HUES48 (cell line): ENCODE data around the gene SMC2.

ENCODE experiments used
- H3K27ac ChIP-seq: one replicate; pipeline ENCODE4 v1.7.0; 2013; ENCODE audit warnings: low read depth, low read length, inconsistent platforms
- H3K27me3 ChIP-seq: 2 replicates; pipeline ENCODE4 v1.6.1; 2013; ENCODE audit warnings: mild to moderate bottlenecking, low read length; ENCODE audit not compliant: control insufficient read depth, insufficient read depth
- H3K36me3 ChIP-seq: 2 replicates; pipeline ENCODE4 v1.6.1; 2013; ENCODE audit warnings: low read length; ENCODE audit not compliant: control insufficient read depth, insufficient read depth
- H3K4me1 ChIP-seq: 2 replicates; pipeline ENCODE4 v1.6.1; 2013; ENCODE audit warnings: mild to moderate bottlenecking, low read length; ENCODE audit not compliant: control insufficient read depth, insufficient read depth
- H3K4me3 ChIP-seq: 2 replicates; pipeline ENCODE4 v1.5.1; 2013; ENCODE audit warnings: mild to moderate bottlenecking, low read depth, low read length
- H3K9ac ChIP-seq: 2 replicates; pipeline ENCODE4 v1.6.1; 2013; ENCODE audit warnings: mild to moderate bottlenecking, low read depth, low read length, moderate library complexity
- H3K9me3 ChIP-seq: 2 replicates; pipeline ENCODE4 v1.6.1; 2013; ENCODE audit warnings: low read length; ENCODE audit not compliant: control insufficient read depth, insufficient read depth

The SMC2 gene

DNA sequence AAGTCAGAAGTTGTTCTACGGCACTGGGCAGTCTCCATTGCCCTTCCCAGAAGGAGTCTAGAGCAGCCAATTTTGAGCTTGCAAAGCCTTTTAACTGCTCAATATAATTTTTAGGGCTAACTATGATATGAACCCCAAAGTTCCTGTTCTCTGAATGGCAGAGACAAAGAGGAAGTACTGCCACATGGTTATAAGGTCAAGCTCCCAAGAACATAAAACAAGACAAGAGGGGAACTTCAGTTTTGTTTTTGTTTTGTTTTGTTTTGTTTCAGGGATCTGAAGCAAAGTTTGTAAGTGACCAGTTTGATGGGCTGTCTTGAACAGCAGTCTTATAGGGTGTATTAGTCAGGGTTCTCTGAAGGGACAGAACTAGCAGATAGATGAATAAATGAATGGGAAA, 11.9 kb upstream of the SMC2 start:
- no peak overlapping the region for H3K27ac ChIP-seq
- H3K4me1 ChIP-seq: peaks cover 5% of the 10 kb centered on the region; the same call in 1 of the 2 replicates
- no peaks in the 10 kb centered on the region for H3K36me3 ChIP-seq
- no peaks in the 10 kb centered on the region for H3K27me3 ChIP-seq
- H3K9ac ChIP-seq: no peak overlapping the region
- peaks cover 19% of the 10 kb centered on the region for H3K9me3 ChIP-seq
- H3K4me3 ChIP-seq: no peak overlapping the region

DNA sequence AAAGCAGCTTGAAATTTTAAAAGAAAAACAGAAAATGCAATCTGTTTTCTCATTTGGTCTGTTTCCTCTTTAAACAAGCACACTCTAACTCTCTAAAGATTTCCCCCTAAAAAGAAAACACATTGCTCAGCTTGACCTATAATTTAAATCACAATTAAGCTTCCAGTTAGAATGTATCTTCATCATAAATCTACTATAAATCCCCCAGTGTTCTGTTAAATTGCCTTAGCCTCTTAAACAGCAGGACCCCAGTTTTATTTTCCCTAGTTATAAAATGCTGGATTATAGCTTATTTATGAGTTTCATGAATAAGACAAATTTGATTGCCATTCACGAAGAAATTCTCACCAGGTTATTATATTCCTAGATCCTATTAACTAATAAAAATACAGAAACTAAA, 8.6 kb upstream of the SMC2 start:
- no peak overlapping the region for H3K4me3 ChIP-seq
- no peak overlapping the region for H3K27ac ChIP-seq
- no peak overlapping the region for H3K9ac ChIP-seq

DNA sequence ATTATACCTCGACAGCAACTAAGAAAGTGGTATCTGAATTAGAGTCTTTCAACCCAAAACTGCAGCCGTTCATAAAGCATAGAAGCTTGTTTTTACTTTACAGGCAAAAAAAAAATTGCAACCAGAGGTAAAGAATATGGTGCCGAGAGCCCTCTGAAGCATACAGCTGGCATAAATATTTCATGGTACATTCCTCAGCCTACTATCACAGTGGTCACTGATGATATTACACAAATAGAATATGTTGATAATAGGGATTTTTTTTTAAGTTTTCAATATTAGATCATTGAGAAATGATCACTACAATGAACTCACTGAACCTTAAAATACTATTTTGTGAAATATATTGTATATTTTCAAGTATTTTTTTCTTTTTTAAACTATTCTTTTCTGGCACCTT, 6.2 kb upstream of the SMC2 start:
- H3K9me3 ChIP-seq: no peaks in the 10 kb centered on the region
- H3K4me1 ChIP-seq: peaks cover 8% of the 10 kb centered on the region
- no peak overlapping the region for H3K9ac ChIP-seq
- H3K27ac ChIP-seq: no peak overlapping the region
- H3K27me3 ChIP-seq: no peaks in the 10 kb centered on the region
- no peak overlapping the region for H3K4me3 ChIP-seq
- H3K36me3 ChIP-seq: no peaks in the 10 kb centered on the region

More for the DNA sequence above, 8.6 kb upstream of the SMC2 start:
- H3K27me3 ChIP-seq: no peaks in the 10 kb centered on the region
- no peaks in the 10 kb centered on the region for H3K36me3 ChIP-seq
- H3K4me1 ChIP-seq: peaks cover 5% of the 10 kb centered on the region; the same call in 1 of the 2 replicates
- peaks cover 9% of the 10 kb centered on the region; the same call in 1 of the 2 replicates for H3K9me3 ChIP-seq

DNA sequence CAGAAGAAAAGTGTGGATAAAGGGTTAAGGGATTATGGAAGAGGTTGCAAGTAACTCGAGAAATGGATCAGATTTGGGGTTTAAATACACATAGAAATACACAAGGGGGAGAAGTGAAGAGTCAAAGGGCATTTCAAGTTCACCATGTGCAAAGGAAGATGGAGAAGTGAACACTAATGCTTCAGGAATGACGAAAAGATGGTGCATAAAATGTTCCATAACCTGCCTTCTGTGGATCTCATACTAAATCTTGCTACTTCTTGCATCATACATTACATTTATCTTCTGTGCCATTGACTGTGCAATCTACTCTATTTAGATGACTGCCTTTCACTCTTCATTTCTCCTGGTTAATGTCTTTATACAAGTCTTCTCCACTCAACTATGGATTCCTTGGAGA, 5.7 kb upstream of the SMC2 start:
- Histone ChIP-seq H3K27ac (no peak overlapping the region), H3K4me3 (no peak overlapping the region), H3K36me3 (no peaks in the 10 kb centered on the region), H3K4me1 (peaks cover 11% of the 10 kb centered on the region), H3K27me3 (no peaks in the 10 kb centered on the region), H3K9ac (no peak overlapping the region), H3K9me3 (no peaks in the 10 kb centered on the region)

DNA sequence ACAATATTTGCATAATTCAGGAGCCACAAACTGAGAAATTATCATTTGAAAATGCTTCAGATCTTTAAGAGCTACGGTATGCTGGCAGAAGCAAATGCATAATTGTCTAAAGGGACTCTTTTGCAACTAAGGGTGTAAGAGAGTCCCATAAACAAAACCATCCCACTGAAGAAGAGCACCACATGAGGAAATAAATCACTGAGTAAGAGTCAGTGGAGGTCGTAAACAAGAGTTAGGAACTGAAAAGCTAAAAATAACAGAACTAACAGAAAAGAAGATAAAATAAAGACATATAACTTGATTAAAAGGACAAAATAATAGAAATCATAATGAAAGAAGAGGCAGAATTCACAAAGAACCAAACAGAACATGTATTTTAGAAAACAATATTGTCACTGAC, 3.5 kb upstream of the SMC2 start:
- no peak overlapping the region for H3K27ac ChIP-seq
- no peaks in the 10 kb centered on the region for H3K9me3 ChIP-seq
- H3K36me3 ChIP-seq: no peaks in the 10 kb centered on the region
- no peak overlapping the region for H3K9ac ChIP-seq
- no peaks in the 10 kb centered on the region for H3K27me3 ChIP-seq
- H3K4me3 ChIP-seq: no peak overlapping the region
- H3K4me1 ChIP-seq: peaks cover 7% of the 10 kb centered on the region

DNA sequence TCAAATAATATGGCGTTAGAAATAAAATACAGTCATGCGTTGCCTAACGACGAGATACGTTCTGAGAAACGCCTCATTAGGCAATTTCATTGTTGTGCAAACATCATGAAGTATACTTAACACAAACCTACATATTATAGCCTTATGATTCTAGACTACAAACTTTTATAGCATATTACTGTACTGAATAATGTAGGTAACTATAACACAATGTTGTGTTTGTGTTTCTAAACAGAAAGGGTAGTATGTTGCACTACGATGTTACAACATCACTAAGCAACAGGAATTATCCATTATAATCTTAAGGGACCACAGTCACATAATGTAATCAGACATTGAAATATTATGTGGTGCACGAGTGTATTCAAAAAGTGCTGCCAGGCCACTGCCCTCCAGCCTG, 3.0 kb upstream of the SMC2 start:
- no peaks in the 10 kb centered on the region; the same call in 1 of the 2 replicates for H3K36me3 ChIP-seq
- H3K27me3 ChIP-seq: no peaks in the 10 kb centered on the region
- H3K27ac ChIP-seq: no peak overlapping the region
- peaks cover 7% of the 10 kb centered on the region for H3K4me1 ChIP-seq
- H3K9ac ChIP-seq: no peak overlapping the region
- no peak overlapping the region for H3K4me3 ChIP-seq
- H3K9me3 ChIP-seq: no peaks in the 10 kb centered on the region

DNA sequence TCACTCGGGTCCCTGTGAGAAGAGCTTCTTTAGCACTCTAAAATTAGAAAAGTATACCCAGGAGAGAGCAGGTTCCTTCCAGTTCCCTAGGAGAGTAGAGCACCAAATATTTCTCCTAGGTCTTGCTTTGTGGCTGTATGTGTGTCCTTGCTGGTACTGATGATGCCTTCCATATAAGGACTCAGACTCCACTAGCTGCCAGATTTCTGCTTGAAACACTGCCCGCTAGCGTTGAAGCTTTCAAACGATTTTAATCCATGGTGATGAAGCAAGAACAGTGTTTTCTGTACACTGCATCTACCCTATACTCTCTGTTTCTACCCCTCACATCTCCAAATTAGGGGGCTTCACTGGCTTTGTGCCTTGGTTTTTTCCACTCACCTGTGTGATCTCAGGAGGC, 2.4 kb upstream of the SMC2 start:
- no peak overlapping the region for H3K27ac ChIP-seq

DNA sequence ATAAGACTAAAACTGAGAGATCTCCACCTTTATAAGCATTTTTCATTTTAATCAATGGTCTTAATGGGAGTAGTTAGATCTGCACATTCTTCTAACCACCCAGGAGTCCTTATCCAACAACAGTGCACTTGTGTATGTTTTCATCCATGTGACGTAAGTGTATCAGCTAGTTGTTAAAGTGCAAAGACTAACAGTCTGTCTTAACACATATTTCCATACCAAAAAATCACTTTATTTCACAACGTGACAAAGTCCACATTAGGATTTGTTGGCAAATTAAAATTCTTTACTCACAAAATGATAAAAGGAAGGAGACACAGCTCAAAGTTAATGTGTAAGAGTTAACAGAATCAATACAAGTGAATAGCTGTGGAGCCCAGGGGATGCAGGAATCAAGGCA, 1.9 kb upstream of the SMC2 start:
- no peak overlapping the region for H3K27ac ChIP-seq
- no peaks in the 10 kb centered on the region; the same call in 1 of the 2 replicates for H3K36me3 ChIP-seq
- no peaks in the 10 kb centered on the region for H3K27me3 ChIP-seq
- H3K4me1 ChIP-seq: peaks cover 7% of the 10 kb centered on the region
- H3K9me3 ChIP-seq: no peaks in the 10 kb centered on the region
- no peak overlapping the region for H3K9ac ChIP-seq
- H3K4me3 ChIP-seq: no peak overlapping the region

More for the DNA sequence above, 2.4 kb upstream of the SMC2 start:
- Histone ChIP-seq H3K4me1 (peaks cover 7% of the 10 kb centered on the region), H3K4me3 (no peak overlapping the region), H3K9ac (no peak overlapping the region), H3K36me3 (no peaks in the 10 kb centered on the region; the same call in 1 of the 2 replicates), H3K27me3 (no peaks in the 10 kb centered on the region), H3K9me3 (no peaks in the 10 kb centered on the region)

DNA sequence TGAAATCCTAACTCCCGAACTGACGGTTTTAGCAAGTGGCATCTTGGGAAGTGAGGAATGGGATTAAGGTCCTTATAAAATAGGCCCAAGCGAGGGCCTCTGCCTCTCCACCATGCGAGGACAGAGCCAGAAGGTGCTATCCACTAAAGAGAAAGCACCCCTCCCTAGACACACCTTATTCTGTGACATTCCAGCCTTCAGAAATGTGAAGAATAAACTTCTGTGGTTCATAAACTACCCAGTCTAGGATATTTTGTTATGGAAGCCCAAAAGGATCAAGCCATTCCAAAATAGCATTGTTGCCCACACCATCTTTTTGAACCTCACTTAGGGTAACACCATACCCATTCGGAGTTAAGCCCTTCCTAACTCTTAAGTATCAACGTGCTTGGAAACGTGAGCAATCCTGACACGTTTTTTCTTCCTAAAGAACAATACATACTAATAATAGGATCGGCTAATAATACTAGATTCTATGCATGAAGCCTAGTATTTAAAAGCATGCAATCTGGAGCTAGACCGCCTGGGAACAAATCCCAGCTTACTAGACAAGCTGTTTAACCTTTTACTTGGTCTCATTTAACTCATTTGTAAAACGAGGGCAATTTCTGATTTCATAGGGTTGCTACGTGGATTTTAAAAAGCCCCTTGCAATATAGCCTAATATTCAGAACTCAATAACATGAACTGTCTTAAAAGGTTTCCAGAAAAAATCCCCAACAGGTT, 1.1 kb upstream of the SMC2 start:
- peak overlapping the region; percentile 99 for H3K9ac ChIP-seq
- peak overlapping the region; percentile 98 for H3K4me3 ChIP-seq
- peak overlapping the region; percentile 98 for H3K27ac ChIP-seq
- peaks cover 7% of the 10 kb centered on the region for H3K4me1 ChIP-seq
- no peaks in the 10 kb centered on the region for H3K9me3 ChIP-seq
- H3K36me3 ChIP-seq: peaks cover under 1% of the 10 kb centered on the region; the same call in 1 of the 2 replicates
- no peaks in the 10 kb centered on the region for H3K27me3 ChIP-seq

DNA sequence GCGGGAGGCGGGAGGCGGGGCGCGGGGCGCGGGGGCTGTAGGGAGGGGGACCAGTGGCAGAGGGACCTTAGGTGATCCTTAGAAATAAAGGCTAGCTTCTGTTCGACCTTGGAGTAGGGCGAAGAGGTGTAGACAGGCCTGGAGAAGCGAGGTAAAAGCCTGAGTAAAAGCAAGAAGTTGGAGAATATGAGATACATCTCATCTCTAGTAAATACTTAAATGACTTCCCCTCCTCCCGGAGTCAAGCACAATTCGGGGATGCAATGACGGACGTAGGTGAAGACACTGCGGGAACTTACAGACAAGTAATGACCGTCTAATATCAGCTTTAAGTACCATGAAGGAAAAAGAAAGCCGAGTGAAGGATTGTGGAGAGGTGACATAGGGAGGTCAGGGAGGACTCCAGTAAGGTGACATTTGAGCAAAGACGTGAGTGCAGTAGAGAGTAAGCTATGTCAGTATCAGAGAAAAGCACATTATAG, 466 bp downstream of the SMC2 start:
- peak overlapping the region; percentile 99 for H3K9ac ChIP-seq
- H3K27ac ChIP-seq: peak overlapping the region; percentile 98
- H3K36me3 ChIP-seq: peaks cover 10% of the 10 kb centered on the region
- H3K9me3 ChIP-seq: no peaks in the 10 kb centered on the region
- H3K27me3 ChIP-seq: no peaks in the 10 kb centered on the region
- H3K4me1 ChIP-seq: peaks cover 7% of the 10 kb centered on the region
- H3K4me3 ChIP-seq: peak overlapping the region; percentile 98

DNA sequence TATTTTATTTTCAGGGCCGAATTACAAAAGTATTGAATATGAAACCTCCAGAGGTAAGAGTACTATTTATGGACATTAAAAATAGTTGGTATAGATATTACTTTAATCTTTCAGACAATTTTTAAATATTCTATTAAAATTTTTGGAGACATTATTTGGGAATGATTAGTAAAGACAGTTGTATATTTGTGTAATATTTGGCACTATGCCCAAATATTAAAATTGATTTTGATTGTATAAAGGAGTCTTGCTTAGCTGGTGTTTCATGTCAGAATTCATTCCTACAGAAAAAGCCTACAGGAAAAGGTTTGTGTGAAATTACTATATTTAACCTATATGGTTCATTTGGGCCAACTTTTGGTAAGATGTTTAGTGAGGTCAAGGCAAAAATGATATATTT, 5.5 kb downstream of the SMC2 start:
- Histone ChIP-seq H3K4me3 (no peak overlapping the region), H3K27ac (no peak overlapping the region), H3K36me3 (peaks cover 60% of the 10 kb centered on the region), H3K4me1 (no peaks in the 10 kb centered on the region), H3K27me3 (no peaks in the 10 kb centered on the region), H3K9me3 (no peaks in the 10 kb centered on the region), H3K9ac (no peak overlapping the region)
